ENCODE results near the gene FAAP20. TPM values are rescaled to one million over a fixed set of nuclear protein-coding genes. Genes with fewer than 3 reads are reported as not detected.

Gene FAAP20
- total RNA-seq, 2 experiments from 2014 or later = 64.7 to 71.7 TPM

- POLR2A ChIA-PET = no interaction called here
- ATAC-seq (no peak), DNase-seq (no peak)
- Mint-ChIP-seq H3K9me3 (no peaks in the 10 kb centered on the region), H3K27me3 (no peaks in the 10 kb centered on the region), H3K36me3 (ENCODE audit: low read depth) (peaks cover 4% of the 10 kb centered on the region), H3K27ac (no peak overlapping the region), H3K4me3 (no peak overlapping the region), H3K4me1 (ENCODE audit: low read depth) (peaks cover 18% of the 10 kb centered on the region)
- CTCF ChIA-PET = interaction anchor here (1.8 kb wide), 1 partner anchor 19 kb away, joined by 5 read pairs; no protein-coding TSS in a partner anchor
- no peak for TF ChIP-seq CTCF (IDR thresholded peaks at IDR 0.05)
- intact Hi-C loops (cut with micrococcal nuclease) = no loop called here
Observed at GRCh38 chr1:2155147-2155598, 39.4 kb downstream of the FAAP20 start.

- intact Hi-C loops (cut with micrococcal nuclease) = no loop called here
- ChIA-PET POLR2A (no interaction called here), CTCF (interaction anchor here (1.1 to 1.8 kb wide), 2 partner anchors 14 to 21 kb away, joined by 3 to 5 read pairs; no protein-coding TSS in a partner anchor)
- Mint-ChIP-seq H3K4me1 (ENCODE audit: low read depth) (peaks cover 17% of the 10 kb centered on the region), H3K9me3 (no peaks in the 10 kb centered on the region), H3K27ac (no peak overlapping the region), H3K27me3 (no peaks in the 10 kb centered on the region), H3K4me3 (no peak overlapping the region), H3K36me3 (ENCODE audit: low read depth) (peaks cover 4% of the 10 kb centered on the region)
- DNase-seq (no peak), ATAC-seq (no peak)
- no peak for TF ChIP-seq CTCF (IDR thresholded peaks at IDR 0.05)
Observed at GRCh38 chr1:2154022-2154421, 40.5 kb downstream of the FAAP20 start.

GRCh38 chr1:2152954-2153353 is 41.6 kb downstream of the FAAP20 start:
- H3K4me3 Mint-ChIP-seq = peak overlapping the region; percentile 18
- DNase-seq (peak; percentile 79), ATAC-seq (peak; percentile 57)

GRCh38 chr1:2151911-2152310 is 42.7 kb downstream of the FAAP20 start:
- H3K27ac Mint-ChIP-seq = no peak overlapping the region
- TF ChIP-seq CTCF (IDR thresholded peaks at IDR 0.05) = no peak
- DNase-seq = no peak
- intact Hi-C loops (cut with micrococcal nuclease) = no loop called here
- CTCF ChIA-PET = interaction anchor here (1.0 to 4.5 kb wide), 6 partner anchors 12 to 59 kb away, joined by 3 to 54 read pairs (median 4); partner anchors contain the start of gene FAAP20
- no peak for ATAC-seq
- H3K4me1 Mint-ChIP-seq (ENCODE audit: low read depth) = peaks cover 17% of the 10 kb centered on the region
- no peaks in the 10 kb centered on the region for H3K27me3 Mint-ChIP-seq
- POLR2A ChIA-PET = no interaction called here
- H3K4me3 Mint-ChIP-seq = no peak overlapping the region
- H3K36me3 Mint-ChIP-seq (ENCODE audit: low read depth) = peaks cover 4% of the 10 kb centered on the region
- no peaks in the 10 kb centered on the region for H3K9me3 Mint-ChIP-seq

More at GRCh38 chr1:2152954-2153353, 41.6 kb downstream of the FAAP20 start:
- POLR2A ChIA-PET = no interaction called here
- H3K4me1 Mint-ChIP-seq (ENCODE audit: low read depth) = peaks cover 17% of the 10 kb centered on the region
- H3K36me3 Mint-ChIP-seq (ENCODE audit: low read depth) = peaks cover 4% of the 10 kb centered on the region
- intact Hi-C loops (cut with micrococcal nuclease) = no loop called here
- CTCF ChIA-PET = interaction anchor here (1.1 kb wide), 1 partner anchor 13 kb away, joined by 3 read pairs; no protein-coding TSS in a partner anchor
- peak overlapping the region; percentile 60 for H3K27ac Mint-ChIP-seq
- no peak for TF ChIP-seq CTCF (IDR thresholded peaks at IDR 0.05)
- H3K9me3 Mint-ChIP-seq = no peaks in the 10 kb centered on the region
- H3K27me3 Mint-ChIP-seq = no peaks in the 10 kb centered on the region

GRCh38 chr1:2151252-2151651 is 43.3 kb downstream of the FAAP20 start:
- POLR2A ChIA-PET = no interaction called here
- peak; percentile 32 for DNase-seq

More at GRCh38 chr1:2151252-2151651, 43.3 kb downstream of the FAAP20 start:
- no peaks in the 10 kb centered on the region for H3K9me3 Mint-ChIP-seq
- no peak overlapping the region for H3K4me3 Mint-ChIP-seq
- ATAC-seq = no peak
- CTCF ChIA-PET = interaction anchor here (1.0 to 4.5 kb wide), 7 partner anchors 11 to 106 kb away, joined by 3 to 54 read pairs (median 3); partner anchors contain the start of gene FAAP20
- no peak overlapping the region for H3K27ac Mint-ChIP-seq
- intact Hi-C loops (cut with micrococcal nuclease) = no loop called here
- peaks cover 4% of the 10 kb centered on the region for H3K36me3 Mint-ChIP-seq (ENCODE audit: low read depth)
- H3K27me3 Mint-ChIP-seq = no peaks in the 10 kb centered on the region
- TF ChIP-seq CTCF (IDR thresholded peaks at IDR 0.05) = no peak
- H3K4me1 Mint-ChIP-seq (ENCODE audit: low read depth) = peaks cover 17% of the 10 kb centered on the region

All from activated CD8-positive, alpha-beta T cell treated with anti-CD3 and anti-CD28 coated beads for 36 hours (primary cell).